HG02798 (cell line): ENCODE data around the gene NXPH4.

Experiments
- ATAC-seq: cut with Tn5 transposase; IDR thresholded peaks from one replicate; pipeline ENCODE4 v1.9.1; 2021; ENCODE audit warnings: mild to moderate bottlenecking; ENCODE audit not compliant: unreplicated experiment, poor library complexity

The NXPH4 gene

DNA sequence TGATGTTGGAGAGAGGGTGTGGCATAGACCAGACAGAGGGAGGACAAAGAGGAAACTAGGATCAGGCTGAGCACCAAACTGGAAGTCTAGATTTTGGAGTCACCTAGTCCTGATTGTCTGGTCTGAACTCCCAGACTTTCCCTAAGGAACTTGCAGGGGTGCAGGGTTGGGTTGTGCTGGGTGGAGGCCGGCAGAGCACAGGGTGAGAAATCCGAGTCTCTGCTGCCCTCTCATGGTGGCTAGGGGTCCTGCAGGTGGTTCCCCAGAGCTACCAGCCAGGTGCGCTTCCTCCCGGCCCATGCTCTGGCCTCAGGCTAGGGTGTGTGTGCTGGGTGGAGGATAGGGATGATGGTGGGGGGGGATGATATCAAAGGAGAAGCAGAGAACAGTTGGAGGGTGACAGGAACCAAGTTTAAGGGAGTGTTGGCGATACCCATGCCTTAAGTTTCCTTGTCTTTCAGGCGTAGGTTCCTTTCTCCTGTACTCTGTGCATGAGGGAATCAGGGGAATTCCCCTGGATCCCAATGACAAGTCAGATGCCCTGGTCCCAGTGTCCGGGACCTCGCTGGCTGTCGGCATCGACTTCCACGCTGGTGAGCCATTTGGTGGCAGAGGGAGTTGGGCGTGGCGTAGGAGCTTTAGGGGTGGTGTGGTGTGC, 33.5 kb upstream of the NXPH4 start:
- peak; percentile 85 for ATAC-seq

DNA sequence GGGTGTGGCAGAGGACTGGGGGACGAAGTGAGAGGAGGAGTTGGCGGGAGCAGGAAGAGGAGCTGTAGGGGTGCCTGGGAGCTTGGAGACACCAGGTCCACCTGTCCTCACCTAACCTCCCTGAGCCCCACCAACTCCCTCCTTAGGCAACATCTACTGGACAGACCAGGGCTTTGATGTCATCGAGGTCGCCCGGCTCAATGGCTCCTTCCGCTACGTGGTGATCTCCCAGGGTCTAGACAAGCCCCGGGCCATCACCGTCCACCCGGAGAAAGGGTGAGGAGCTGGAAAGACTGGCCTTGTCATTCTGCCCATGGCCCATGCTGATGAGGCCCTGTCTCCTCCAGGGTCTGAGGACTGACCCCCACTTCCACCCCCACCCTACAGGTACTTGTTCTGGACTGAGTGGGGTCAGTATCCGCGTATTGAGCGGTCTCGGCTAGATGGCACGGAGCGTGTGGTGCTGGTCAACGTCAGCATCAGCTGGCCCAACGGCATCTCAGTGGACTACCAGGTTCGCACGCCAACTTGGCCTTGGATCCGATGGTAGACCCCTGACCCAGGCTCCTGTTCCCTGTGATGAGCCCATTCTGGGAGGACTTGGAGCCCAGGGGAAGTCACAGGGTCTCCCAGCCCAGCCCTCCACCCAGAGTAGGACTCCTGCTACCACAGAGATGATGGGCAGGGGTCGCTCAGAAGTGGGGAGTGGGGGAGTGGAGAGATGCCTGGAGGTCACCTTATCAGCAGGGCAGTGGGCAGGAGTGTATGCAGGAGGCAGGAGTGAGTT, 32.5 kb upstream of the NXPH4 start:
- ATAC-seq: no peak

DNA sequence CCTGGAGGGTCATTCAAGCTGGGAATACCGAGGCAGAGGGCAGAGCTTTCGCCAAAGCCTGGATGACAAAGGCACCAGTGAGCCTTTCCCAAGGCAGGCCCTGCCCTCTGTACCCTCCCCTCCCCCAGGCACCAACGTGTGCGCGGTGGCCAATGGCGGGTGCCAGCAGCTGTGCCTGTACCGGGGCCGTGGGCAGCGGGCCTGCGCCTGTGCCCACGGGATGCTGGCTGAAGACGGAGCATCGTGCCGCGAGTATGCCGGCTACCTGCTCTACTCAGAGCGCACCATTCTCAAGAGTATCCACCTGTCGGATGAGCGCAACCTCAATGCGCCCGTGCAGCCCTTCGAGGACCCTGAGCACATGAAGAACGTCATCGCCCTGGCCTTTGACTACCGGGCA, 31.2 kb upstream of the NXPH4 start:
- no peak for ATAC-seq

DNA sequence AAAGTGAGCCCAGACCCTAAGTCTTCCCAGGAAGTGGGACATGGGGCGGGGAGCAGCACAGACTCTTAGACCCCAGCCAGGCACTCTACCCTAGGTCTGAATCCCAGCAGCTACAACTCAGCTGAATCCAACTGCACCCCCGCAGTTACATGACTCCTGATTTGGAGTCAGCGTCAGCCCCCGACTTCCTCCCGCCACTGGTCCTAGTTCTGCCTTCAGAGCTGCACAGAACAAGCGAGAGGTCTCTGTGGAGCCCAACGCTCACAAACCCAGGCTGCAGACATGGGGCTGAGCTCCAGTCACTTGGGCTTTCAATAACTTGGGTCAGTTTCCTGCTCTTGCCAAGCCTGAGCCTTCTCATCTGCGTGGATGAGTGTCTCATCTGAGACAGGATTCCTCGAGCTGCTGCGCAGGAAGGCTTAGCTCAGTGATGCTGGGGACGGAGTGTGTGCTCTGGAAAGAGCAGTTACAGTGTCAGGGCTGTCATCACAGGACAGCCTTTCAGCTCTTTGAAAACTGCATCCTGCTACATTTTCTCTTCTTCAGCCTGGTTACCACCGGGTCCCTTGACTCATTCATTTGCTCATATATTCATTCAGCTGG, 30.6 kb upstream of the NXPH4 start:
- no peak for ATAC-seq

DNA sequence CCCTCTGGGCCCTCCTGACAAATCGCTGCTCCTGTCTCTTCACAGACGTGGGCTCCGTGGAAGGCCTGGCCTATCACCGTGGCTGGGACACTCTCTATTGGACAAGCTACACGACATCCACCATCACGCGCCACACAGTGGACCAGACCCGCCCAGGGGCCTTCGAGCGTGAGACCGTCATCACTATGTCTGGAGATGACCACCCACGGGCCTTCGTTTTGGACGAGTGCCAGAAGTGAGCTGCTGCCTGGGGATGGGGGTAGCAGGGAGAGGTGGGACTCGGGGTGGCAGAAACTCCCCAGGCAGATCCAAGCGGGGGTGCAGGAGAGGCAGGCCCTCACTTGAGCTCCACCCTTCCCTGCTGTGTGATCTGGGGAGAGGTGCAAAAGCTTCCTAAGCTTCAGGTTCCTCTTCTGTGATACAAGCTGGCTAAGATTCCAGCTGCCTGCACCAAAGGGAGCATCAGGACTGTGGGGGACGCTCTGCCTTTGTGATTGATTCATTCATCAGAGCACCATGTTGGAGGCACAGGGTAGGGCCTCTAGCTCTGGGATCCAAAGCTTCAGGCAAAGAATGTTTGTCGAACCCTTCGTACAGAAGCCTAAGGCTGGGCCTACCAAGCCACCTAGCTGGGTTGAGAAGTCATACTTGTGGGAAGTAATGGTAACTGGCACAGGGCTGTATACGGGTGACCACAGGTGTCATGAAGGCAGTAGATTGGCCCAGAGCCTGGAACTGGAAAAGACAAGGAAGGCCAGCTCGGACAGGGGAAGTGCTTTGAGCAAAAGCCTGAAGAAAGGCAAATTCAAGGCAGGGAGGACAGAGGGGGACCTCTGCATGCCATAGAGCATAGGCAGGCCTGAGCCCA, 29.1 kb upstream of the NXPH4 start:
- no peak for ATAC-seq

DNA sequence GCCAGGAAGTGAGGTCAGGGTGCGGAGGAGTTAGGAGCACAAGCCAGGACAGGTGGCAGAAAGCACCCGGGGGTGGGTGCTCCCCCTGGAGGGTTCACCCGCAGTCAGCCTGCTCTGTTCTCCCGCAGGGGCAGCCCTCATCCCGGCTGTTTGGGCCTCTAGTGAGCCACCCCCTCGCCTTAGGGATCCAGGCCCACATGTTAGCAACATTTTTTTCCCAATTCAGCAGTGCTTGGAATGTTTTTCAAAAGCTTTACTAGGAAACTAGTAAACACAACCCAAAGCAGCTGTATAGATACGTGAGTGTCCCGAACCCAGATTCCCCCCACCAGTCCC, 28.5 kb upstream of the NXPH4 start:
- no peak for ATAC-seq

DNA sequence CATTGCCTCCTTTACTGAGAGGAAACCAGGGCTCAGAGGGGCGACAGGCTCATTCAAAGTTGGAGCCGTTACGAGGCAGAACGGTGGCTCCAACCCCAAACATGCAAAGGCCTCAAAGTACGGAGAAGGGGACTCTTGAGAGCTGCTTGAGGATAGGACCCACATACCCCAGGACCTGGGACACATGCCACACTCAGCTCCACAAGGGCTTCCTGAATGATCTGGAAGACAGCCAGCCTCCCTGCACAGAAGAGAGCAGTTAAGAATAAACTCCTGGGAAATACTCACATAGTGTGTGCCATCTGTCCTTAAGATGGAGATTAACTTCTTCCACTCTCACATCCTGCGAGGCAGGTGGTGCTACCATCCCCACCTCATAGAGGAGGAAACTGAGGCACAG, 26.6 kb upstream of the NXPH4 start:
- no peak for ATAC-seq

DNA sequence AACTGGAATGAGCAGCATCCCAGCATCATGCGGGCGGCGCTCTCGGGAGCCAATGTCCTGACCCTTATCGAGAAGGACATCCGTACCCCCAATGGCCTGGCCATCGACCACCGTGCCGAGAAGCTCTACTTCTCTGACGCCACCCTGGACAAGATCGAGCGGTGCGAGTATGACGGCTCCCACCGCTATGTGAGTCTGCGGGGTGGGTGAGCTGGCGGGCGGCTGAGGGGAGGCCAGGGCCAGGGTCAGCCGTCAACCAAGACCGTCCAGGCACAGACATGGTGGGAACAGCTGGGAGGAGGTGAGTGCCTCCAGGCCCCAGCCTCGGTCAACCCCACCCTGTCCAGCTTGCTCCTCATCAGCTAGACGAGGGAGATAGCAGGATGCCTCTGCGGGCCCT, 25.8 kb upstream of the NXPH4 start:
- ATAC-seq: no peak

DNA sequence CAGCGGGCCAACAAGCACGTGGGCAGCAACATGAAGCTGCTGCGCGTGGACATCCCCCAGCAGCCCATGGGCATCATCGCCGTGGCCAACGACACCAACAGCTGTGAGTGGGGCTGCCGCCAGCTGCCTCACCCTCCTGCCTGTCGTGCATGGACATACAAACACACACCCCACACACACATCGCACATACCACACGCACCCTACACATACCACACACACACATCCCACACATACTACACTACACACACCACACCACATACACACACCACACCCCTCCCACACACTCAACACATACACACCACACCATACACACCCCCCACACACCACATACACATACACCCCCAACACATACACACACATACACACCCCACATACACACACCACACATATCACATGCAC, 25.2 kb upstream of the NXPH4 start:
- no peak for ATAC-seq

DNA sequence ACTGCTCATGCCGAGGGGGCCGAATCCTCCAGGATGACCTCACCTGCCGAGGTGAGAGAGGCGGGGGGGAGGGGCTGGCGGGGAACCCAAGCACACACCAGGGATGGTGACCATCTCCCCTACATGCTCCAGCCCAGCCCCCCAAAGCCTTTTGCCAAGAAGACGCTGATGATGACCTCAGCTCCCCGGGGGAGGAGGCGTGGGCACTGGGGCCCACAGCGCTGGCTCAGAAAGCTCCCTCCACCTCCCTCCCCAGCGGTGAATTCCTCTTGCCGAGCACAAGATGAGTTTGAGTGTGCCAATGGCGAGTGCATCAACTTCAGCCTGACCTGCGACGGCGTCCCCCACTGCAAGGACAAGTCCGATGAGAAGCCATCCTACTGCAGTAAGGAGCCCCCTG, 23.7 kb upstream of the NXPH4 start:
- no peak for ATAC-seq

DNA sequence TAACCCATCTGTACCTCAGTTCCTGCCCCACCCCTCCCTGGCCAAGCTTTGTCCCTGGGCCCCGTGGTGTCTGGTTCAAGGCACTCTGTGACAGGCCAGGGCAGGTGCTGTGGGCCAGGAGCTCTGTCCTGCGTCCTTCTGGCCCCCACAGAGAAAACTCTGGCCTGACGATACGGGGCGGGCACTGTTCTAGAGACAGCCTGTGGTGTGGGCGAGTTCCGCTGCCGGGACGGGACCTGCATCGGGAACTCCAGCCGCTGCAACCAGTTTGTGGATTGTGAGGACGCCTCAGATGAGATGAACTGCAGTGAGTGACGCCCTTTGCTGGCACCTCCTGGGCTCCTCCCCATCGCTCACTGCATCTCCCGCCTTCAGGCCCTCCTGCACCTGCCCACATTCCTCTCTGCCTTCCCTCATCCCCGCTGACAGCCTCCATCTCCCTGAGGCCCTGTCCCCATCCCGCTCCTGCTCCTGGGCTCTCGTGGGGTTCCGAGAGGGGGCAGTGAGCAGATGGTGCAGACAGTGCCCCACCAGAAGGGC, 22.8 kb upstream of the NXPH4 start:
- no peak for ATAC-seq

DNA sequence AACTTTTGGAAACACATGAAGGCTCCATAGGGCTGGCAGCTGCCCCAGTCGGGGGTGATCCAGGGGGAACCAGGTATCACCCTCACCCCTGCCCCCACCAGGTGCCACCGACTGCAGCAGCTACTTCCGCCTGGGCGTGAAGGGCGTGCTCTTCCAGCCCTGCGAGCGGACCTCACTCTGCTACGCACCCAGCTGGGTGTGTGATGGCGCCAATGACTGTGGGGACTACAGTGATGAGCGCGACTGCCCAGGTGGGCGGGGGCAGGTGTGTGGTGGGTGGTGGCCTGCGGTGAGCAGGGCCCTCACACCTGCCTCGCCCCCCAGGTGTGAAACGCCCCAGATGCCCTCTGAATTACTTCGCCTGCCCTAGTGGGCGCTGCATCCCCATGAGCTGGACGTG, 22.3 kb upstream of the NXPH4 start:
- no peak for ATAC-seq

DNA sequence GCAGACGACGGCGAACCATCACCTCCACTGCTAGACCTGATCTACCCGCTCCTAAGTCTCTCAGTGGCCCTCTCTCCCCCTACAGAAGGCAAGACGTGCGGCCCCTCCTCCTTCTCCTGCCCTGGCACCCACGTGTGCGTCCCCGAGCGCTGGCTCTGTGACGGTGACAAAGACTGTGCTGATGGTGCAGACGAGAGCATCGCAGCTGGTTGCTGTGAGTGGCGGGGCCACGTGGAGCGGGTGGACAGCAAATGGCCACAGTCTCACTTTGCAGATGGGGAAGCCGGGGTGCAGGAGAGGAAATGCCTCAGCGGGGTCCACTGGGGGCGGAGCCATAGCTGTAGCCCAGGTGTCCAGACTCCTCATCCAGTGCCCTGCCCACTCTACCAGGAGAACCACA, 21.4 kb upstream of the NXPH4 start:
- ATAC-seq: no peak

DNA sequence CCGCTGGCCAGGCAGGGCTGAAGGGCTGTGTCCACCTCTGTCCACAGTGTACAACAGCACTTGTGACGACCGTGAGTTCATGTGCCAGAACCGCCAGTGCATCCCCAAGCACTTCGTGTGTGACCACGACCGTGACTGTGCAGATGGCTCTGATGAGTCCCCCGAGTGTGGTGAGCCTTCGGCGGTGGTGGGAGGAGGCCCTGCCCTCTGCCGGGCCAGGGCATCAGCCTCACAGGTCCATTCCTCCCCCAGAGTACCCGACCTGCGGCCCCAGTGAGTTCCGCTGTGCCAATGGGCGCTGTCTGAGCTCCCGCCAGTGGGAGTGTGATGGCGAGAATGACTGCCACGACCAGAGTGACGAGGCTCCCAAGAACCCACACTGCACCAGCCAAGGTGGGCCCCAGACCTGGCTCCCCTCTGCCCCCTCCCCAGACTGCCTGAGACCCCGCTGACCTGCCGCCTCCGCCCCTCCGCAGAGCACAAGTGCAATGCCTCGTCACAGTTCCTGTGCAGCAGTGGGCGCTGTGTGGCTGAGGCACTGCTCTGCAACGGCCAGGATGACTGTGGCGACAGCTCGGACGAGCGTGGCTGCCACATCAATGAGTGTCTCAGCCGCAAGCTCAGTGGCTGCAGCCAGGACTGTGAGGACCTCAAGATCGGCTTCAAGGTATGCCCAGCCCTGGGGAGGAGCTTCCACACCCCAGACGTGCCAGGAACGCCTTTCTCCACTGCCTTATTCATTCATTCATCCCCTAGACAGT, 20.8 kb upstream of the NXPH4 start:
- no peak for ATAC-seq

DNA sequence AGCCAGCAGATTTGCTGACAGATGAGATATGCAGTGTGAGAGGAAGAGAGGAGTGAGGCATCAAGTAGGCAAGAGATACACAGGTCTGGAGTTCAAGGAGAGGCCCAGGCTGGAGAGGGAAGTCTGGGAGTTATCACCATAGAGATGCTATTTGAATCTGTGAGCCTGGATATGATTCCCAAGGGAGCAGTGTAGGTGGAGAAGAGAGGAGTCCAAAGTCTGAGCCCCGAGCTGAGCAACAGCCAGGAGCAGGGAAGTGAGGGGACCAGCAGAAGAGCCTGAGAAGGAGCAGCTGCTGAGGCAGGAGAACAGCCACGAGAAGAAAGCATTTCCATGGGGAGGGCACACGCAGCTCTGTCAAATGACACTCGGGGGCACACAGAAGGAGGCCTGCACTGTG, 20.2 kb upstream of the NXPH4 start:
- ATAC-seq: no peak

DNA sequence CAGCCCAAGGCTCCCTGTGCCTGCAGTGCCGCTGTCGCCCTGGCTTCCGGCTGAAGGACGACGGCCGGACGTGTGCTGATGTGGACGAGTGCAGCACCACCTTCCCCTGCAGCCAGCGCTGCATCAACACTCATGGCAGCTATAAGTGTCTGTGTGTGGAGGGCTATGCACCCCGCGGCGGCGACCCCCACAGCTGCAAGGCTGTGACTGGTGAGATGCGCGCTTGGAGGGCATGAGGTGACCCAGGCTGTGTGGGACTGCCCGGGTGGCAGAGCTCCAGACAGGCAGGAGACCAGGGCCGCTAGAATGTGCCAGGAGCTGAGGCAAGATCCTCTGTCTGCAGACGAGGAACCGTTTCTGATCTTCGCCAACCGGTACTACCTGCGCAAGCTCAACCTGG, 19.6 kb upstream of the NXPH4 start:
- ATAC-seq: no peak

DNA sequence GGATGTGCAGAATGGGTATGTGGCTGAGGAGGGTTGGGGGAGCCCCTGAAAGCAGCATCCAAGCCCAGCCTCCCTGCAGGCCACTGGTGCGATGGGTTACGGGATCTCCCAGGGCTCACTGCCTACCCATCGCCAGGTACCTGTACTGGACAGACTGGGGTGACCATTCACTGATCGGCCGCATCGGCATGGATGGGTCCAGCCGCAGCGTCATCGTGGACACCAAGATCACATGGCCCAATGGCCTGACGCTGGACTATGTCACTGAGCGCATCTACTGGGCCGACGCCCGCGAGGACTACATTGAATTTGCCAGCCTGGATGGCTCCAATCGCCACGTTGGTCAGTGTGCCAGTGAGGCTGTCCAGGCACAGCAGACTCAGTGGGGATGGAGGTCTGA, 18.3 kb upstream of the NXPH4 start:
- no peak for ATAC-seq

DNA sequence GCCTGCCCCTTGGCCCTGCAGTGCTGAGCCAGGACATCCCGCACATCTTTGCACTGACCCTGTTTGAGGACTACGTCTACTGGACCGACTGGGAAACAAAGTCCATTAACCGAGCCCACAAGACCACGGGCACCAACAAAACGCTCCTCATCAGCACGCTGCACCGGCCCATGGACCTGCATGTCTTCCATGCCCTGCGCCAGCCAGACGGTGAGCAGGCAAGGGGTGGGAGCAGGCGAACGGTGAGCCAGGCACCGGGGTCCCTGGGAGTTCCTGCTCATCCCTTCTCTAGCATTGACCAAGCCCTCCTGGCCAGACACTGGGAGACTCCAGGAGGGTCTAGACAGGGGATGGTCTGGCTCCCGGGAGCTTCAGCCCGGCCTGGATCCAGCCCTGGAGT, 17.4 kb upstream of the NXPH4 start:
- ATAC-seq: no peak

DNA sequence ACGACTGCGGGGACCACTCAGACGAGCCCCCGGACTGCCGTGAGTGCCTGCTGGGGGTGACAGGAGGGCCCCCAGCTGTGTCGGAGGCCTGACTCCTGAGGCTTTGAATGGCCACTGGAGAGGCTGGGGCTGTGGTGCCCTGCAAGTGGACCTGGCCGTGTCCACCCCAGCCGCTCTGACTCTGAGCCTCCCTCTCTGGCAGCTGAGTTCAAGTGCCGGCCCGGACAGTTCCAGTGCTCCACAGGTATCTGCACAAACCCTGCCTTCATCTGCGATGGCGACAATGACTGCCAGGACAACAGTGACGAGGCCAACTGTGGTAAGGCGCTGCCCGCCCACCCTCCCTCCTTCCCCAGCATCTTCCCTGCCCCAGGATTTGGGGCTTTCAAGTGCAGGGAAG, 16.1 kb upstream of the NXPH4 start:
- no peak for ATAC-seq

DNA sequence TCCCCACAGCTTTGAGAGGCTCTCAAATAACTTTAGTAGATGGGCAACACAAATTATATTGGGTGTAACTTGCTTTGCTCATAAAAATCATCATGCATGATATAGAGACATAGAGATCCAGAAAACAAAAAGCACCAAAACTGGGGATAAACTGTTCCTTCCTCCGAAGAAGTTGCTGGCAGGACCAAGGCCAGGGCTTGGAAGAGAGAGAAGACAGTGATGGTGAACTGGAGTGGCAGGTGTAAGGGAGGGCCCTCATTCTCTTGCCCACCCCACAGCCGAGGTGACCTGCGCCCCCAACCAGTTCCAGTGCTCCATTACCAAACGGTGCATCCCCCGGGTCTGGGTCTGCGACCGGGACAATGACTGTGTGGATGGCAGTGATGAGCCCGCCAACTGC, 15.4 kb upstream of the NXPH4 start:
- ATAC-seq: no peak
